Hippocampal formation (tissue), 2 donors: ENCODE results near the gene RIMBP3B.
"Not testable (repeated sequence)": the region's sequence is repeated elsewhere in the genome, so short reads cannot be mapped to it uniquely, and the experiment has no call there.

ENCODE experiments used
- DNase-seq, 2 donors: peaks; one replicate each; lab custom pipeline; 2025; lab: John Stamatoyannopoulos, UW

Gene RIMBP3B

GRCh38 chr22:21416375-21416774 lies 32.8 kb downstream of the RIMBP3B start:
- not testable (repeated sequence) for DNase-seq

- DNase-seq, result not testable (repeated sequence)
Measured at GRCh38 chr22:21417227-21417746, 33.7 kb downstream of the RIMBP3B start, which contains the start of gene HIC2. HIC2 (plus strand) TSS chr22:21417371; CDS start chr22:21442832, 25,461 bp downstream.

- not testable (repeated sequence) for DNase-seq
Measured at GRCh38 chr22:21417853-21418252, 34.3 kb downstream of the RIMBP3B start.

- DNase-seq, result not testable (repeated sequence)
Measured at GRCh38 chr22:21418974-21419638, 35.6 kb downstream of the RIMBP3B start.

- not testable (repeated sequence) for DNase-seq
Measured at GRCh38 chr22:21420180-21420763, 36.7 kb downstream of the RIMBP3B start.

- DNase-seq, result not testable (repeated sequence)
Measured at GRCh38 chr22:21424084-21424709, 40.6 kb downstream of the RIMBP3B start.

DNA sequence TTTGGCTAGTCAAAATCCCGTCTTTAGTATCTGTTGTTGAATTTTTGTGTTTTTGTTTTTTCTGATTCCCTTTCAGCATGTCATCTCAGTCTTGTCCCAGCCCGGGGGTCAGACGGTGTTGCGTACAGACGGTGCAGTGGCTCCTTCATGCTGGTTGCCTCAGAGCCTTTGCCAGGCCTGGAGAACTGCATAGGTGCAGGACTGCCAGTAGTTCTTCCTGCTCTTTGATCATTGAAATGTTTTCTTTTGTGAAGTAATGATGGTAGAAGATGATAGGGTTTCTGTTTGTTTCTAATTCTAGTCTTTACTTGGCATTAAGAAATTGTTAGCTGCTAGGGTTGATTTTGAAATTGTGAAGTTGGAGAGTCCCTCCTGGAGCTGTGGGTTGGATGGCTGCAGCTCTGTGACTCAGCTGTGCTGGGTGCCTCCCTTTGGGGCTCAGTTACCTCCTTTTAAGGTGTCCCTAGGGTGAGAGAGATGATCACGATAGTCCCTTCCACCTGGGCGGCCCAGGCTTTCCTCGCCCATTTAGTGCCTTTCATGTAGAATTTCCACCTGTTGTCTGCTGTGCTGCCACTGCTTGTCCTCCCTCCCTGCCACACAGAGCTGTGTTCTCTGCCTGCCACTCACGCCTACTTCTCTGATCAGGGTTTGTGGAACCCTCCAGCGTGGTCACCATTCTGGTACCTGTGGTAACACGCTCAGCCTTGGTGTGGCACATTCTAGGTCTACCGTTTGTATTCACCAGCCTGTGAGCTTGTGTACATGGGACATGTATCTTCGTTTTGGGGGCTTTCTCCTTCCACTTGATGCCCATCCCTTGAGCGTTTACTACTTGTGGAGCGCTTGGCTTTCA lies 51.1 kb downstream of the RIMBP3B start:
- DNase-seq, result not testable (repeated sequence)

- DNase-seq, result not testable (repeated sequence)
Measured at GRCh38 chr22:21435998-21436810, 52.7 kb downstream of the RIMBP3B start.

DNA sequence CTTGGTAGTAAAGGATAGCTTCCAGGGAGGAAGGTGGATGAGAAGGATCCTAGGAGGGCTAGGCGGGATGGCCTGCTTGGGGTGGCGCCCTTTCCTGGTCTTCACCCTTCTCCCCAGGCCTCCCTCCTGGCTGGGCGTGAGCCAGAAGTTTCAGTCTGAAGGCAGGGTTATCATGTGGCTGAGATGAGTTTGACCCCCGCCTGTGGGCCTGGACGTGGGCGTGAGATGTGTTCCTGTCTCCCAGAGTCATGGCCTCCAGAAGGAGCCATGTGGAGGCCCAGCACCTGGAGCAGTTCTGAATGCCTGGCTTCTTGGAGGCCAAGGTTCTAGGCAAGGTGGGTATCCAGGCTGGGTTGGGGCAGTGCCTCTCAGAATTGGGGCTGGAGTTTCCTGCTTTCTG lies 54.5 kb downstream of the RIMBP3B start:
- not testable (repeated sequence) for DNase-seq
